NCI-H2107 treated with DMSO at 0.1 percent for 48 hours (cell line): ENCODE results near the gene CEBPZOS.

Experiments used
- DNase-seq: peaks from one replicate; lab custom pipeline; 2025; ENCODE audit not compliant: unreplicated experiment; lab: John Stamatoyannopoulos, UW

The CEBPZOS gene

DNA sequence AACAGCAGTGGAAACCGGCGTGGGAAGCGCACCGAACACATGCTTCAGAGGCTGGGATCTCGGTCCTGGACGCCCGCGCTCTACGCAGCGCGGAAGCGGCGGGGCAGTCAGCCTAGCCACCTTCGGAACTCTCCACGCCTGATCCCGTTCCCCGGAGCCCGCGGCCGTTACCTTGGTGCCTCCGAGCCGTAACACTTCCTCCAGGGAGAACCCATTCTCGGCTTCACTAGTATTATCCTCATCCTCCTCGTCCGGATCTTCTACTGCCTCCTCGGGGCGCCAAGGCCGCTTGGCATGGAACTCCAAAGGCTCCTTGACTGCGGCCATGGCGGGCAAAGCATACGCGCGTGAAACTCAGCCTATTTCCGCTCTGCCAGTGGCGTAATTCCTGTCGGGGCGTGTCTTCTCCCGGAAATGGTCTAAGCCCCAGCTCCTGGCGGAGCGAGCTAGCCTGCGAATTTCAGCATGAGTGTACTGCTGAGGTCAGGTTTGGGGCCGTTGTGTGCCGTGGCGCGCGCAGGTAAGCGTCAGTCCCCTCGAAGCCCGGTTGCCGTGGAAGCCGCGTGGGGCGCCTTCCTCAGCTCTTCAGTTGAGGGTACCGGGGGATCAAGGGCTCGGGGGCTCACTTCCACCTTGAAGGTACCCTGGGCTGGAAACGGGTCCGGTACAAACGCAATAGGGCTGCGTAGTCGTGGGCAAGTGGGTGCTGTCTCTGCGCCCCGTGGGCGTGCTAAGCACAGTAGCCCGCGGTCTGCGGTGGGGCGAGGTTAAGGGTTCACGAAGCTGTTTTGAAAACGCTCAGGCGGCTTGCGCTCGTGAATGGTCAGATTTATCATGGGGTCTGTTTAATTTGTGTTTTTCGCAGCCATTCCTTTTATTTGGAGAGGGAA is 35.2 kb downstream of the CEBPZOS start, which contains the start of the genes CEBPZ and NDUFAF7:
Gene CEBPZ (minus strand): TSS at position 356 of the 890 bp plus-strand sequence. CDS start 29 bp downstream, at position 327.
Gene NDUFAF7 (plus strand): TSS at position 418 of the 890 bp plus-strand sequence. CDS start 48 bp downstream, at position 466.
- DNase-seq: peak; percentile 73

GRCh38 chr2:37232131-37232933 is 36.0 kb downstream of the CEBPZOS start:
- no peak for DNase-seq

- DNase-seq: no peak
Measured at GRCh38 chr2:37243435-37243834, 47.1 kb downstream of the CEBPZOS start.

- no peak for DNase-seq
Measured at GRCh38 chr2:37244017-37244416, 47.7 kb downstream of the CEBPZOS start.

GRCh38 chr2:37244755-37245154 is 48.5 kb downstream of the CEBPZOS start:
- no peak for DNase-seq

- DNase-seq: no peak
Measured at GRCh38 chr2:37246205-37246604, 49.9 kb downstream of the CEBPZOS start.

DNA sequence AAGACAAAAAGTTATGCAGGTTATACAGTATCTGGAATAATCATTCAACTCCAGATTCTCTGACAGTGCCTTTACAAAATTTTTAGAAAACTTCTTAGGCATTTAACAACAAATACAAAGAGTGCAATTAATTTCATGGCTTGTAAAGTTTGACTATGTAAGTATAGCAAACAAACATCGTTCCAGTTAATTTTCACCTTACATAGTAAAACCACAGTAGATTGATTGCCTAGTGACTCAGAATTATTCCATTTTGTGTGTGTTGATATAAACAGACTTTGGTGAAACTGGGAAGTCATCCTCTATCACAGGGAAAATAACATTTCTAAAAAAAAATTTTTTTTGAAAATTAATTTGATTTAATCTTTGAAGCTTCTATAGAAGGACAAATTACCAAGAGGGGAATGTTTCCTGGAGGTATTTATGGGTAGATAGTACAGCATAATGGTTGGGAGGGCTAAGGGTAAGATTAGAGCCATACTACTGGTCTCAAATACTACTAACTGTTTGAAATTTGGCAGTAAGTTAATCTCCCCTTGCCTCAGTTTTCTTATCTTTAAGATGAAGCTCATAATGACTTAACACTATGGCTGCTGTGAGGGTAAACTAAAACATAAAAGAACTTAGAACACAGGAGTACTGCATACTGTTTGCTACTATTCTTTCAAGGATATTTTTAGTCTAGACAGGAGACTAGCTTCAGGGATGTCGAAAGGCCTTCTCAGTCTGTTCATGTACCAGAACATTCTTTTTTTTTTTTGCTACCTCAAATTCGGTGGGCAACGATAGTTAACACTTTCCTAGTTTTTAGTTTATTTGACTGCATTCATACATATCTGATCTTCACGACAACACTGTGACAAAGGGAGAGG is 54.8 kb downstream of the CEBPZOS start:
- DNase-seq: no peak
